COLO668 (cell line): ENCODE measurements around the gene PROM1.

Source experiments
- DNase-seq: peaks from one replicate; lab custom pipeline; 2025; ENCODE audit not compliant: unreplicated experiment; lab: John Stamatoyannopoulos, UW

The PROM1 gene

GRCh38 chr4:15995826-15996225, 88.0 kb downstream of the PROM1 start:
- DNase-seq: no peak

- DNase-seq: no peak
Observed at GRCh38 chr4:15992167-15992485, 91.7 kb downstream of the PROM1 start.

GRCh38 chr4:15990570-15991285, 93.1 kb downstream of the PROM1 start:
- DNase-seq: no peak

GRCh38 chr4:15989424-15989823, 94.4 kb downstream of the PROM1 start:
- no peak for DNase-seq

GRCh38 chr4:15988222-15988621, 95.6 kb downstream of the PROM1 start:
- DNase-seq: no peak

GRCh38 chr4:15986907-15987306, 96.9 kb downstream of the PROM1 start:
- DNase-seq: no peak

- DNase-seq: no peak
Observed at GRCh38 chr4:15983610-15984009, 100.2 kb downstream of the PROM1 start.

GRCh38 chr4:15982842-15983524, 100.8 kb downstream of the PROM1 start:
- DNase-seq: no peak

- DNase-seq: no peak
Observed at GRCh38 chr4:15976456-15977447, 107.1 kb downstream of the PROM1 start.

- no peak for DNase-seq
Observed at GRCh38 chr4:15971068-15971801, 112.6 kb downstream of the PROM1 start.

GRCh38 chr4:15968551-15969300, 115.1 kb downstream of the PROM1 start:
- no peak for DNase-seq

GRCh38 chr4:15965325-15965724, 118.5 kb downstream of the PROM1 start:
- DNase-seq: no peak

GRCh38 chr4:15964159-15964558, 119.7 kb downstream of the PROM1 start:
- no peak for DNase-seq

- DNase-seq: no peak
Observed at GRCh38 chr4:15963576-15963975, 120.2 kb downstream of the PROM1 start.

- DNase-seq: peak; percentile 51
Observed at GRCh38 chr4:15963001-15963451, 120.8 kb downstream of the PROM1 start, which contains the start of gene FGFBP2. Gene FGFBP2 (minus strand): TSS chr4:15963175. CDS start chr4:15963129, 46 bp downstream.

GRCh38 chr4:15961781-15962510, 121.9 kb downstream of the PROM1 start:
- no peak for DNase-seq

- DNase-seq: no peak
Observed at GRCh38 chr4:15958562-15958961, 125.3 kb downstream of the PROM1 start.

GRCh38 chr4:15956179-15956850, 127.5 kb downstream of the PROM1 start:
- peak; percentile 81 for DNase-seq

GRCh38 chr4:15955670-15956069, 128.2 kb downstream of the PROM1 start:
- DNase-seq: no peak
